Epithelial cell of proximal tubule (primary cell): ENCODE measurements around the gene EFCAB5. TPM values are rescaled to one million over a fixed set of nuclear protein-coding genes. Genes with fewer than 3 reads are reported as not detected.
"Not testable (repeated sequence)": the region's sequence is repeated elsewhere in the genome, so short reads cannot be mapped to it uniquely, and the experiment has no call there.

Source experiments
- DNase-seq: peaks from one replicate; pipeline ENCODE4 v3.0.0-alpha.2; 2011; ENCODE audit warnings: low read depth
- H3K4me3 ChIP-seq: 2 replicates; pipeline ENCODE4 v1.5.1; 2011; ENCODE audit warnings: low read depth, mild to moderate bottlenecking, low read length
- CTCF ChIP-seq: conservative IDR thresholded peaks from 2 replicates; pipeline ENCODE4 v1.5.1; 2012; ENCODE audit warnings: low read depth, mild to moderate bottlenecking, low read length
- total RNA-seq: library from RNA; depleted of rRNA; stranded (reverse); fragments of >200 nt; gene quantifications from 2 replicates; pipeline ENCODE4 v1.2.3, GENCODE V29; 2015

The EFCAB5 gene
- 0.29 and 2.5 TPM in 2 replicates for total RNA-seq

- TF ChIP-seq CTCF: no peak
- DNase-seq: no peak
Observed at GRCh38 chr17:29941334-29941733, at the start of gene EFCAB5. Gene EFCAB5 (plus strand): TSS chr17:29941634. CDS start chr17:29941797, 163 bp downstream.

GRCh38 chr17:29892201-29892600, 49.2 kb upstream of the EFCAB5 start:
- DNase-seq: no peak
- no peak for TF ChIP-seq CTCF
- no peak overlapping the region for H3K4me3 ChIP-seq

More at GRCh38 chr17:29941334-29941733, at the start of gene EFCAB5:
- H3K4me3 ChIP-seq: no peak within 1 kb of the TSS

DNA sequence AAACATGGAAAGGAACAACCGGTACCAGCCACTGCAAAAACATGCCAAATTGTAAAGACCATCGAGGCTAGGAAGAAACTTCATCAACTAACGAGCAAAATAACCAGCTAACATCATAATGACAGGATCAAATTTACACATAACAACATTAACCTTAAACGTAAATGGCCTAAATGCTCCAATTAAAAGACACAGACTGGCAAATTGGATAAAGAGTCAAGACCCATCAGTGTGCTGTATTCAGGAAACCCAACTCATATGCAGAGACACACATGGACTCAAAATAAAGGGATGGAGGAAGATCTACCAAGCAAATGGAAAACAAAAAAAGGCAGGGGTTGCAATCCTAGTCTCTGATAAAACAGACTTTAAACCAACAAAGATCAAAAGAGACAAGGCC, 44.3 kb upstream of the EFCAB5 start:
- not testable (repeated sequence) for DNase-seq, H3K4me3 ChIP-seq

GRCh38 chr17:29903471-29903870, 38.0 kb upstream of the EFCAB5 start:
- no peak for TF ChIP-seq CTCF
- no peak for DNase-seq
- H3K4me3 ChIP-seq: no peak overlapping the region

- DNase-seq: no peak
- H3K4me3 ChIP-seq: no peak overlapping the region
- no peak for TF ChIP-seq CTCF
Observed at GRCh38 chr17:29905086-29905878, 36.2 kb upstream of the EFCAB5 start.

- no peak for TF ChIP-seq CTCF
- no peak overlapping the region for H3K4me3 ChIP-seq
- DNase-seq: no peak
Observed at GRCh38 chr17:29905879-29906167, 35.6 kb upstream of the EFCAB5 start.

- no peak for DNase-seq
- no peak for TF ChIP-seq CTCF
- no peak overlapping the region for H3K4me3 ChIP-seq
Observed at GRCh38 chr17:29906969-29907368, 34.5 kb upstream of the EFCAB5 start.
